GM18511 (cell line): ENCODE data around the gene FAM161B.

Experiments used
- ATAC-seq: cut with Tn5 transposase; IDR thresholded peaks from one replicate; pipeline ENCODE4 v1.9.1; 2021; ENCODE audit warnings: mild to moderate bottlenecking, moderate library complexity; ENCODE audit not compliant: unreplicated experiment

The FAM161B gene

DNA sequence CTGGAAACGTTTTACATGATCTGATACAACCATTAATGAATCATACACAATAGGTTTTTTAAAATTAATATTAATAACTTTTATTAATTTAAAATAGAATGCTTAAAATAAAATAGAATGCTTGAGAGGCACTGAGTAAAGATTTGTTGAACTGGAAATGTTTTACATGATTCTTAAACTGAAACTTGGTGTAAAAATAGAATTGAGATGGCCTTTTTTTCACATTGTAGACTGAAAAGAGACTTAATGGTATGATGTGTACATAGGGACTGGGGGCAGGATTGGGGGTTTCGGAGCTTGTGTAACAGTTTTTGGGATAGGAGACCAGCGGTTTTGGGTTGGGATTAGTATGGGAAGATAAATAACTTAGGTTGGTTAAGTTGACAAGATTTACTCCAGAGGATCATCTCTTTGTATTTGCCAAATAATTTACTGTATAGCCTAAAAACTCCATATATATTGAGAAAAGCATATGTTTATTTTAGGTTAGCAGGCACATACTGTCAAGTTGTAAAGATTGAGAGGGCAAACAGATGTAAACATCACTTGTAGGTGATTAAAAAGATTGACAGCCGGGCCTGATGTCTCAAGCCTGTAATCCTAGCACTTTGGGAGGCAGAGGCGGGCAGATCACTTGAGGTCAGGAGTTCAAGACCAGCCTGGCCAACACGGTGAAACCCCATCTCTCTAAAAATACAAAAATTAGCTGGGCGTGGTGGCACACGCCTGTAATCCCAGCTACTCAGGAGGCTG, 65.3 kb downstream of the FAM161B start:
- ATAC-seq: no peak
